ENCODE measurements around the gene SPINK1.

DNA sequence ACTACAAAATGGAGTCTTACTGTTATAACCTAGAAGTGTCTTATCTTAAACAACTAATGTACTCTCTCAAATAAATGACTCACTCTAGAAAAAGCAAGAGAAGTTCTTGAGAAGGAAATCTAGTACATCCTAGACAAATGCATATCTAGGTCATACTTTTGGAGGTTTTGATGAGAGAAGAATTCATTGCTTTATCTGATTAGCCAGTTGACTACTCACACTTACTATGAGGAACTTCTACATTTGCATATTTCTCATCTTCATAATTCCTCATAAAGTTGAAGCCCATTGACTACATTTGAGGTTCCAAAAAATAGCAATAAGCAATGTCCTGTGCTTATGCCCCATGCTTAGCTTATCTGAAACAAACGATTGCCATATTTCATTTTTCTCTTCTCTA is 51.8 kb downstream of the SPINK1 start:
- TF ChIP-seq, protein P1, sequence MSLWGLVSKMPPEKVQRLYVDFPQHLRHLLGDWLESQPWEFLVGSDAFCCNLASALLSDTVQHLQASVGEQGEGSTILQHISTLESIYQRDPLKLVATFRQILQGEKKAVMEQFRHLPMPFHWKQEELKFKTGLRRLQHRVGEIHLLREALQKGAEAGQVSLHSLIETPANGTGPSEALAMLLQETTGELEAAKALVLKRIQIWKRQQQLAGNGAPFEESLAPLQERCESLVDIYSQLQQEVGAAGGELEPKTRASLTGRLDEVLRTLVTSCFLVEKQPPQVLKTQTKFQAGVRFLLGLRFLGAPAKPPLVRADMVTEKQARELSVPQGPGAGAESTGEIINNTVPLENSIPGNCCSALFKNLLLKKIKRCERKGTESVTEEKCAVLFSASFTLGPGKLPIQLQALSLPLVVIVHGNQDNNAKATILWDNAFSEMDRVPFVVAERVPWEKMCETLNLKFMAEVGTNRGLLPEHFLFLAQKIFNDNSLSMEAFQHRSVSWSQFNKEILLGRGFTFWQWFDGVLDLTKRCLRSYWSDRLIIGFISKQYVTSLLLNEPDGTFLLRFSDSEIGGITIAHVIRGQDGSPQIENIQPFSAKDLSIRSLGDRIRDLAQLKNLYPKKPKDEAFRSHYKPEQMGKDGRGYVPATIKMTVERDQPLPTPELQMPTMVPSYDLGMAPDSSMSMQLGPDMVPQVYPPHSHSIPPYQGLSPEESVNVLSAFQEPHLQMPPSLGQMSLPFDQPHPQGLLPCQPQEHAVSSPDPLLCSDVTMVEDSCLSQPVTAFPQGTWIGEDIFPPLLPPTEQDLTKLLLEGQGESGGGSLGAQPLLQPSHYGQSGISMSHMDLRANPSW (CRISPR knock-in tag; IDR thresholded peaks at IDR 0.05), result no peak
- TF ChIP-seq BRF1 (IDR thresholded peaks at IDR 0.05; ENCODE audit: borderline replicate concordance, extremely low read depth, insufficient read length), result no peak
- TF ChIP-seq ATF7 (IDR thresholded peaks at IDR 0.05), result no peak
- TF ChIP-seq, protein P2, sequence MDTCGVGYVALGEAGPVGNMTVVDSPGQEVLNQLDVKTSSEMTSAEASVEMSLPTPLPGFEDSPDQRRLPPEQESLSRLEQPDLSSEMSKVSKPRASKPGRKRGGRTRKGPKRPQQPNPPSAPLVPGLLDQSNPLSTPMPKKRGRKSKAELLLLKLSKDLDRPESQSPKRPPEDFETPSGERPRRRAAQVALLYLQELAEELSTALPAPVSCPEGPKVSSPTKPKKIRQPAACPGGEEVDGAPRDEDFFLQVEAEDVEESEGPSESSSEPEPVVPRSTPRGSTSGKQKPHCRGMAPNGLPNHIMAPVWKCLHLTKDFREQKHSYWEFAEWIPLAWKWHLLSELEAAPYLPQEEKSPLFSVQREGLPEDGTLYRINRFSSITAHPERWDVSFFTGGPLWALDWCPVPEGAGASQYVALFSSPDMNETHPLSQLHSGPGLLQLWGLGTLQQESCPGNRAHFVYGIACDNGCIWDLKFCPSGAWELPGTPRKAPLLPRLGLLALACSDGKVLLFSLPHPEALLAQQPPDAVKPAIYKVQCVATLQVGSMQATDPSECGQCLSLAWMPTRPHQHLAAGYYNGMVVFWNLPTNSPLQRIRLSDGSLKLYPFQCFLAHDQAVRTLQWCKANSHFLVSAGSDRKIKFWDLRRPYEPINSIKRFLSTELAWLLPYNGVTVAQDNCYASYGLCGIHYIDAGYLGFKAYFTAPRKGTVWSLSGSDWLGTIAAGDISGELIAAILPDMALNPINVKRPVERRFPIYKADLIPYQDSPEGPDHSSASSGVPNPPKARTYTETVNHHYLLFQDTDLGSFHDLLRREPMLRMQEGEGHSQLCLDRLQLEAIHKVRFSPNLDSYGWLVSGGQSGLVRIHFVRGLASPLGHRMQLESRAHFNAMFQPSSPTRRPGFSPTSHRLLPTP (IDR thresholded peaks at IDR 0.05; ENCODE audit: borderline replicate concordance, extremely low read depth, insufficient read length), result no peak
- no peak for TF ChIP-seq ZNF197 (CRISPR knock-in tag; IDR thresholded peaks at IDR 0.05; ENCODE audit: low read depth)
- no peak for TF ChIP-seq SIN3A (IDR thresholded peaks at IDR 0.05; ENCODE audit: borderline replicate concordance in 2 of 2, control insufficient read depth in 1 of 2, low read depth in 2 of 2, low read length in 2 of 2)

All from K562 (cell line).